Measurements from ENCODE around the gene RRP12.

- TF ChIP-seq POLR2A (IDR thresholded peaks at IDR 0.05; ENCODE audit: low read depth, low read length) = no peak
- no peak for TF ChIP-seq TAF1 (IDR thresholded peaks at IDR 0.05; ENCODE audit: low read depth, low read length)
- no peak for TF ChIP-seq POLR2AphosphoS5 (IDR thresholded peaks at IDR 0.05; ENCODE audit: low read depth, low read length)
These were observed 65.9 kb downstream of the RRP12 start for GRCh38 chr10:97335188-97335619.

All from GM12891 (cell line).